GM12892 (cell line): ENCODE data around the gene RD3L.

ENCODE experiments used
- DNase-seq: peaks from one replicate; pipeline ENCODE4 v3.0.0; 2011; ENCODE audit not compliant: insufficient read length
- FAIRE-seq: peaks from 2 replicates; lab custom pipeline; 2011; peaks lifted over from hg19 to GRCh38; lab: Jason Lieb, UNC
- POLR2A ChIP-seq: IDR thresholded peaks from 2 replicates; pipeline ENCODE4 v1.6.1; 2011; ENCODE audit warnings: low read depth, low read length, control low read depth
- POLR2AphosphoS5 ChIP-seq: IDR thresholded peaks from 2 replicates; pipeline ENCODE4 v1.6.1; 2011; ENCODE audit warnings: low read depth, low read length, control low read depth
- TAF1 ChIP-seq: IDR thresholded peaks from 2 replicates; pipeline ENCODE4 v1.6.1; 2011; ENCODE audit warnings: low read depth, mild to moderate bottlenecking, control low read depth, low read length, borderline replicate concordance

RD3L gene

GRCh38 chr14:103948442-103948841, 6.1 kb upstream of the RD3L start:
- no peak for FAIRE-seq
- no peak for TF ChIP-seq POLR2AphosphoS5
- no peak for TF ChIP-seq TAF1
- no peak for TF ChIP-seq POLR2A

GRCh38 chr14:103946975-103947374, 4.6 kb upstream of the RD3L start:
- DNase-seq (no peak), FAIRE-seq (no peak)
- no peak for TF ChIP-seq POLR2AphosphoS5
- no peak for TF ChIP-seq TAF1
- TF ChIP-seq POLR2A, result no peak

More at GRCh38 chr14:103948442-103948841, 6.1 kb upstream of the RD3L start:
- no peak for DNase-seq

- DNase-seq (no peak), FAIRE-seq (no peak)
- TF ChIP-seq POLR2A (no peak), POLR2AphosphoS5 (no peak)
Observed at GRCh38 chr14:103943673-103944072, 1.3 kb upstream of the RD3L start.

- no peak for TF ChIP-seq TAF1
- no peak for TF ChIP-seq POLR2A
- TF ChIP-seq POLR2AphosphoS5, result no peak
- no peak for DNase-seq
- no peak for FAIRE-seq
Observed at GRCh38 chr14:103941462-103941861, 867 bp downstream of the RD3L start.

GRCh38 chr14:103935102-103935501, 7.2 kb downstream of the RD3L start:
- TF ChIP-seq POLR2A (no peak), TAF1 (no peak), POLR2AphosphoS5 (no peak)
- DNase-seq (no peak), FAIRE-seq (no peak)

GRCh38 chr14:103932791-103933490, 9.4 kb downstream of the RD3L start:
- TF ChIP-seq POLR2AphosphoS5 (no peak), POLR2A (no peak), TAF1 (no peak)
- DNase-seq, result no peak
- no peak for FAIRE-seq

GRCh38 chr14:103931422-103931821, 10.9 kb downstream of the RD3L start:
- TF ChIP-seq POLR2AphosphoS5 (no peak), POLR2A (no peak), TAF1 (no peak)
- FAIRE-seq, result no peak
- DNase-seq, result no peak

GRCh38 chr14:103930051-103930604, 12.2 kb downstream of the RD3L start:
- DNase-seq, result no peak
- FAIRE-seq, result no peak
- TF ChIP-seq POLR2AphosphoS5, result no peak
- no peak for TF ChIP-seq POLR2A
- TF ChIP-seq TAF1, result no peak

GRCh38 chr14:103928011-103928890, 14.1 kb downstream of the RD3L start, which contains the start of gene TDRD9:
Gene TDRD9, plus strand, starts transcription at chr14:103928456. Its CDS starts 54 bp downstream, at chr14:103928510.
- DNase-seq (no peak), FAIRE-seq (no peak)
- TF ChIP-seq POLR2A (no peak), POLR2AphosphoS5 (no peak), TAF1 (no peak)

- DNase-seq (no peak), FAIRE-seq (no peak)
- TF ChIP-seq POLR2A, result no peak
- TF ChIP-seq TAF1, result no peak
- no peak for TF ChIP-seq POLR2AphosphoS5
Observed at GRCh38 chr14:103927566-103927965, 14.8 kb downstream of the RD3L start.

- DNase-seq (no peak), FAIRE-seq (no peak)
- TF ChIP-seq POLR2A, result no peak
- TF ChIP-seq POLR2AphosphoS5, result no peak
- no peak for TF ChIP-seq TAF1
Observed at GRCh38 chr14:103925316-103925715, 17.0 kb downstream of the RD3L start.
